Right lobe of liver (tissue), 6 donors: Measurements from ENCODE around the gene KCNQ5. TPM values are rescaled to one million over a fixed set of nuclear protein-coding genes. Genes with fewer than 3 reads are reported as not detected.
"Not testable (repeated sequence)": the region's sequence is repeated elsewhere in the genome, so short reads cannot be mapped to it uniquely, and the experiment has no call there.

Experiments used
- ATAC-seq, 4 donors: fragments of 200-7000 bp; cut with Tn5 transposase; one replicate each; pipeline ENCODE4 v1.9.1; 2020; ENCODE audit warnings: mild to moderate bottlenecking in 4 of 4, moderate library complexity in 4 of 4
- DNase-seq, 3 donors: peaks; one replicate each; pipeline ENCODE4 v3.0.0-alpha.2; 2020
- H3K27ac ChIP-seq, 3 donors: fragments of 200-600 bp; one replicate each; pipeline ENCODE4 v1.8.0; 2022
- H3K27me3 ChIP-seq, 2 donors: fragments of 200-600 bp; one replicate each; pipeline ENCODE4 v1.8.0; 2022
- H3K36me3 ChIP-seq, 4 donors: fragments of 200-600 bp; sonication (generic) in 1 of 4; one replicate each; pipeline versions ENCODE4 v1.5.1 to v1.8.0; 2017 to 2022; ENCODE audit warnings: control low read depth in 1 of 4
- H3K4me1 ChIP-seq, 4 donors: fragments of 200-600 bp; sonication (generic) in 1 of 4; one replicate each; pipeline versions ENCODE4 v1.5.1 to v1.8.0; 2017 to 2022; ENCODE audit warnings: control low read depth in 1 of 4
- H3K4me3 ChIP-seq, 3 donors: fragments of 200-600 bp; one replicate each; pipeline ENCODE4 v1.8.0; 2022
- H3K9me3 ChIP-seq, 4 donors: fragments of 200-600 bp; sonication (generic) in 1 of 4; one replicate each; pipeline versions ENCODE4 v1.5.1 to v1.8.0; 2017 to 2022; ENCODE audit warnings: control low read depth in 1 of 4
- CTCF ChIP-seq, 4 donors: fragments of 200-600 bp in 3 of 4; fragments of 450-650 bp in 1 of 4; IDR thresholded peaks; one replicate each; pipeline versions ENCODE4 v1.5.1 to v1.8.0; 2016 to 2022; ENCODE audit warnings: antibody characterized with exemption in 4 of 4, mild to moderate bottlenecking in 2 of 4
- POLR2A ChIP-seq: fragments of 450-650 bp; IDR thresholded peaks from one replicate; pipeline ENCODE4 v1.6.1; 2017; ENCODE audit warnings: antibody characterized with exemption, mild to moderate bottlenecking
- WGBS: methylation state at CpG from one replicate; pipeline ENCODE4 v1.1.6; 2018; ENCODE audit warnings: low coverage, low lambda C conversion rate; ENCODE audit not compliant: insufficient coverage; ENCODE audit errors: missing lambda C conversion rate; 5-methylcytosine and 5-hydroxymethylcytosine counted together
- intact Hi-C, 2 donors: fragments of 100-400 bp; cut with DNase I; formaldehyde crosslinking; loops; one replicate each; pipeline versions ENCODE4 v1.11.2 to v1.14.1; 2022
- total RNA-seq, 6 experiments: library from RNA; depleted of rRNA in 2 of 6; stranded (reverse); fragments of >200 nt in 2 of 6; fragmentation: NEBNext Ultra II Directional in 3 of 6; extraction: Animal tissue kit (Norgen Biotek cat#: 25700) in 3 of 6; gene quantifications; one replicate each; pipeline versions ENCODE4 v1.1.0 to v1.2.4, GENCODE V29; 2016 to 2023
- donor health status: DM: no; HTN: yes; CAD: no.
- donor health status: DM: no; HTN: no; CAD: no.
- donor health status: DM: no; HTN: no; CAD: no.
- donor health status: DM: no; HTN: yes; CAD: no.
- donor health status: DM: no; HTN: yes; CAD: no.

Gene KCNQ5
- total RNA-seq, 6 experiments from 2014 or later = 0.04 to 0.11 TPM; not detected in 4

GRCh38 chr6:72975352-72975752, 353.5 kb downstream of the KCNQ5 start:
- no peak overlapping the region for H3K4me3 ChIP-seq
- no peaks in the 10 kb centered on the region for H3K27me3 ChIP-seq
- TF ChIP-seq CTCF (IDR thresholded peaks at IDR 0.05) = no peak
- TF ChIP-seq POLR2A = no peak
- no peaks in the 10 kb centered on the region for H3K4me1 ChIP-seq
- no peak overlapping the region for H3K27ac ChIP-seq
- H3K9me3 ChIP-seq = no peaks in the 10 kb centered on the region
- 45% methylated on average over 1 of the region's 1 CpG for WGBS
- DNase-seq (no peak), ATAC-seq (no peak)
- H3K36me3 ChIP-seq = no peaks in the 10 kb centered on the region
- intact Hi-C loops = no loop called here

DNA sequence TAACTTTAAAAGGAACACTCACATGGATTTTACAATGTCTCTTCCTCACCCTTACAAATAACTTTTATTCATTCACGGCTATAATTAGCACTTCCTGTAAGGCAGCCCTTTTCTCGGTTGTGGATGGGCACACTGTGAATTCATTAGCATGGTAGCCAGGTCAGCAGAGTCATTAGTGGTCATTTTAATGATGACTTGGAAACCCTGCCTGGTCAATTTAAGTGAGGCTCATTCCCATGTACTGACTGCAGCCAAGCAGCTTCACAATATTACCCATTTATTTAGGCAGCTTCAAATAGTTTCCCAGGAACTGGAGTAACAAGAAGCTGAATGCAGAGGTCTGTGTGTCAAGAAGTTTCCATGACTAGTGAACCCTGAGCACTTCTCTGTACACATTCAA, 354.6 kb downstream of the KCNQ5 start:
- ATAC-seq (no peak), DNase-seq (no peak)
- Histone ChIP-seq H3K36me3 (no peaks in the 10 kb centered on the region), H3K9me3 (no peaks in the 10 kb centered on the region), H3K27ac (no peak overlapping the region), H3K4me1 (no peaks in the 10 kb centered on the region), H3K27me3 (no peaks in the 10 kb centered on the region), H3K4me3 (no peak overlapping the region)
- WGBS = 14% methylated on average over 2 of the region's 2 CpGs
- TF ChIP-seq CTCF (IDR thresholded peaks at IDR 0.05) (no peak), POLR2A (no peak)
- intact Hi-C loops = no loop called here

DNA sequence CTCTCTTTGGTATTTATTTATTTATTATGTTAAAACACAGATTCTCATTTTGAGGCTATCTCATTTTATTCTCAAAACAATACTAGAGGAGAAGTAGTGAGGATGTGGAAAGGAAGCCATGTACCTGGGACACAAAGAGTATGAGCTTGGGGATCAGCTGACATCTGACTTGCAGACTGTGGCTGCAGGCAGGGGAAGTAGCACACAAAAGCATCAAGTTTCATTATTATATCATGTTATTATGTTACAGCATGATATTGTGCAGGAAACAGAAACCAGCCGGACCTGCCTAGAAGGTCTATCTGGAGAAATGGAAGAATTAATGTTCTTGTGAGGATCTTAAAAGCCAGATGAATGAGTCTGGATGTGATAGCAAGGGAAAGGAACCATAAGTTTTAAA, 355.2 kb downstream of the KCNQ5 start:
- H3K4me3 ChIP-seq = no peak overlapping the region
- H3K9me3 ChIP-seq = no peaks in the 10 kb centered on the region
- no peaks in the 10 kb centered on the region for H3K27me3 ChIP-seq
- no peak overlapping the region for H3K27ac ChIP-seq
- no peak for DNase-seq
- intact Hi-C loops = no loop called here
- 33% methylated on average over 1 of the region's 1 CpG for WGBS
- ATAC-seq = no peak
- H3K36me3 ChIP-seq = no peaks in the 10 kb centered on the region
- TF ChIP-seq CTCF (IDR thresholded peaks at IDR 0.05) = no peak
- TF ChIP-seq POLR2A = no peak
- no peaks in the 10 kb centered on the region for H3K4me1 ChIP-seq

GRCh38 chr6:72978808-72979207, 356.9 kb downstream of the KCNQ5 start:
- H3K36me3 ChIP-seq, H3K4me1 ChIP-seq, DNase-seq, intact Hi-C loops, H3K4me3 ChIP-seq, H3K9me3 ChIP-seq, H3K27me3 ChIP-seq, ATAC-seq, H3K27ac ChIP-seq: not testable (repeated sequence)
- WGBS = 78% methylated on average over 3 of the region's 3 CpGs

GRCh38 chr6:72984189-72984831, 362.4 kb downstream of the KCNQ5 start:
- intact Hi-C loops, DNase-seq: not testable (repeated sequence)
- 42% methylated on average over 5 of the region's 13 CpGs for WGBS

More at GRCh38 chr6:72984189-72984831, 362.4 kb downstream of the KCNQ5 start:
- H3K4me1 ChIP-seq, H3K4me3 ChIP-seq, ATAC-seq, H3K36me3 ChIP-seq, H3K9me3 ChIP-seq, H3K27me3 ChIP-seq, H3K27ac ChIP-seq: not testable (repeated sequence)
